LNCaP clone FGC (cell line): ENCODE results near the gene GTF3C6.
"Not testable (repeated sequence)": the region's sequence is repeated elsewhere in the genome, so short reads cannot be mapped to it uniquely, and the experiment has no call there.

Source experiments
- DNase-seq: peaks from one replicate; pipeline ENCODE4 v3.0.0-alpha.2; 2011; ENCODE audit warnings: low read depth
- H3K4me3 ChIP-seq: 2 replicates; pipeline ENCODE4 v1.5.1; 2011; ENCODE audit warnings: mild to moderate bottlenecking, low read depth, low read length, control low read depth
- CTCF ChIP-seq: IDR thresholded peaks from 2 replicates; pipeline ENCODE4 v1.5.1; 2012; ENCODE audit warnings: mild to moderate bottlenecking; ENCODE audit not compliant: control insufficient read depth, insufficient read depth; ENCODE audit errors: extremely low read depth

Gene GTF3C6

GRCh38 chr6:110951986-110952794 lies 6.3 kb upstream of the GTF3C6 start:
- no peak overlapping the region for H3K4me3 ChIP-seq
- TF ChIP-seq CTCF = no peak
- DNase-seq = peak; percentile 91

- TF ChIP-seq CTCF = no peak
- H3K4me3 ChIP-seq = no peak overlapping the region
- DNase-seq = no peak
Observed at GRCh38 chr6:110953633-110954303, 4.7 kb upstream of the GTF3C6 start.

GRCh38 chr6:110960014-110960390 lies 1.5 kb downstream of the GTF3C6 start:
- no peak for TF ChIP-seq CTCF
- no peak for DNase-seq
- no peak overlapping the region for H3K4me3 ChIP-seq

GRCh38 chr6:110962636-110963035 lies 4.1 kb downstream of the GTF3C6 start:
- DNase-seq, H3K4me3 ChIP-seq: not testable (repeated sequence)

GRCh38 chr6:110965629-110966229 lies 7.2 kb downstream of the GTF3C6 start:
- TF ChIP-seq CTCF = no peak
- no peak overlapping the region for H3K4me3 ChIP-seq
- no peak for DNase-seq

- not testable (repeated sequence) for H3K4me3 ChIP-seq, DNase-seq
Observed at GRCh38 chr6:110968661-110969060, 10.2 kb downstream of the GTF3C6 start.

GRCh38 chr6:110971468-110971867 lies 13.0 kb downstream of the GTF3C6 start:
- DNase-seq = no peak
- H3K4me3 ChIP-seq = no peak overlapping the region
- no peak for TF ChIP-seq CTCF

- no peak for TF ChIP-seq CTCF
- no peak for DNase-seq
Observed at GRCh38 chr6:110976575-110976974, 18.1 kb downstream of the GTF3C6 start.

More at GRCh38 chr6:110976575-110976974, 18.1 kb downstream of the GTF3C6 start:
- no peak overlapping the region for H3K4me3 ChIP-seq
